ENCODE measurements around the gene VPS11.
A peak's percentile ranks its signal among the peaks of the same experiment; 100 is the strongest.
"Not testable (repeated sequence)": the region's sequence is repeated elsewhere in the genome, so short reads cannot be mapped to it uniquely, and the experiment has no call there.

The VPS11 gene

DNA sequence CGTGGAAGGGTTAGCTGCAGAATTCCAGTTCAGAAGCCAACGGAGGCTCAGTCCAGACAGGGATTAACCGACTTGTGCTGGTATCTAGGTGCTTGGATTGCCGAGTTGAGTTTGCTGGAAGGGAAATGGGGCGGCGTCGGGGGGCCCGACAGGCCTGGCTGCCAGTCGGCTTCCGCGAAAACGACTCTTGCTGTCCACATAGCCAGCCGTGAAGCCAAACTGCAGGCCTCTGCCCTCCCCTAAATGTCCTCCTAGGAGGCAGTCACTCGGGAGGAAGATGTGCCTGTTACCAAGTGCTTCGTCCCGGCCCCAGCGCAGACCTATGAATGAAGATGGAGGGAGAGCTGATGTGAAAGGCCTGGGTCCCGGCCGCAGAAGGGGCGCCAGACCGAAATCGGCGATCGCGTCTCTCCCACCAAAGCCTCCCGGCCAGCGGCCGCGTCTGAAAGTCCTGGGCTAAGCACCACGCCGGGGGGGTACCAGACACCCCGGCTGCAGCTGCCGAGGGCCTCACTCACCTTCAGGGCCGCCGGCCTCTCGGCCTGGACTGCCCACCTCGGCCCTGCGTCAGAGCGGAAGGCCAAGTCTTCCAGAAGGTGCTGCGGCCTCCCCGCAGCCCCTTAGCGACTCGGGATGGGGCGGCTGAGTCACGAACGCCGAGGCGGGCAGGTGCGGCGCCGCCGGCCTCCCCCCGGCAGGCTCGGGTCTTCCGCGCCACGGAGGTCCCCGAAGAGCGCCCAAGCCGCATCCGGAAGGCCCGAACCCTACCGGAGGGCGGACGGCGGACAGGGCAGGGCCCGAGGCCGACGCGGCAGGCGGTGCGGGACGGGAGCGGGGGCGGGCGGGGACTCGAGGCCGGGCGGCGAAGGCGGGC is 26.6 kb downstream of the VPS11 start:
- Mint-ChIP-seq H3K27me3 (ENCODE audit: low read depth) (peaks cover 3% of the 10 kb centered on the region), H3K9me3 (no peaks in the 10 kb centered on the region), H3K4me3 (peak overlapping the region; percentile 93), H3K36me3 (ENCODE audit: low read depth) (peaks cover 64% of the 10 kb centered on the region), H3K27ac (peak overlapping the region; percentile 94), H3K4me1 (ENCODE audit: low read depth) (peaks cover 37% of the 10 kb centered on the region)
- peak; percentile 46 for DNase-seq (ENCODE audit: low spot score)

- Mint-ChIP-seq H3K4me1 (ENCODE audit: low read depth) (peaks cover 38% of the 10 kb centered on the region), H3K27me3 (ENCODE audit: low read depth) (peaks cover 3% of the 10 kb centered on the region), H3K9me3 (no peaks in the 10 kb centered on the region), H3K36me3 (ENCODE audit: low read depth) (peaks cover 65% of the 10 kb centered on the region), H3K27ac (peak overlapping the region; percentile 94), H3K4me3 (peak overlapping the region; percentile 92)
- peak; percentile 76 for DNase-seq (ENCODE audit: low spot score)
Observed at GRCh38 chr11:119094816-119095065, 27.1 kb downstream of the VPS11 start.

- Mint-ChIP-seq H3K4me3 (peak overlapping the region; percentile 92), H3K27me3 (ENCODE audit: low read depth) (peaks cover 3% of the 10 kb centered on the region), H3K27ac (peak overlapping the region; percentile 94), H3K36me3 (ENCODE audit: low read depth) (peaks cover 69% of the 10 kb centered on the region), H3K9me3 (no peaks in the 10 kb centered on the region), H3K4me1 (ENCODE audit: low read depth) (peaks cover 42% of the 10 kb centered on the region)
- peak; percentile 100 for DNase-seq (ENCODE audit: low spot score)
Observed at GRCh38 chr11:119095066-119095880, 27.7 kb downstream of the VPS11 start.

- DNase-seq (ENCODE audit: low spot score) = no peak
- peak overlapping the region; percentile 83 for H3K27ac Mint-ChIP-seq
- H3K4me1 Mint-ChIP-seq (ENCODE audit: low read depth) = peaks cover 33% of the 10 kb centered on the region
- peaks cover 41% of the 10 kb centered on the region for H3K36me3 Mint-ChIP-seq (ENCODE audit: low read depth)
- peaks cover 3% of the 10 kb centered on the region for H3K27me3 Mint-ChIP-seq (ENCODE audit: low read depth)
- peak overlapping the region; percentile 93 for H3K4me3 Mint-ChIP-seq
- H3K9me3 Mint-ChIP-seq = no peaks in the 10 kb centered on the region
Observed at GRCh38 chr11:119099711-119100110, 32.1 kb downstream of the VPS11 start.

DNA sequence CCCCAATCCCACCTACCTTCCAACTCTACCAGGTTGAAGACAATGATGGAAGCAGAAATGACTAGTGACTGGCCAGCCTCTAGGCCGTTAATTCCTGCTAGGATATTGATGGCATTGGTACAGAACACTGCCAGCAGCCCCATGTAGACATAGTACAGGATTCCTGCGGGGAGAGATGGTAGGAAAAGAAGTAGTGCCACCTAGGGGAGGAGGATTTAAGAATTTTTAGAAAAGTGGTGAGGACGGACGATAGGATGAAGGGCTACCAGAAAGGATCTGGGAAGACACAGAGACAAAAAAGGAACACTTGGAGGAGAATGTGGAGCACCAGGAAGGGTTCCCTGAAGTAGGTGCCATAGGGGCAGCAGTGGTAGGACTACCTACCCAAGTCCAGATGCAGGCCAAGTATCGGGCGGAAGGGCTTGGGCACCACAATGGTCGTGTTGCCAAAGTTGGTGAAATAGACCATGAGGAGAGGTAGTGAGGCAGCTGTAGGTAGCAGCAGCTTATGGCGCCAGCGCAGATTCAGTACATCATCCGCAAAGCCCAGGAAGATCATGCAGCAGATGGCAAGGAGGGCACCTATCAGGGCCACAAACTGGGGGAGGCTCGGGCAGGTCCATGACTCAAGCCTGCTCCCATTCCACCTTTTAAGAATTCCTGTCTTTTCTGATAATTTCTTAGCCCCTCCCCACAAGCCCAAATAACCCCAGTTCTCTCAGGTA is 32.8 kb downstream of the VPS11 start:
- H3K4me3 Mint-ChIP-seq = peak overlapping the region; percentile 93
- peaks cover 1% of the 10 kb centered on the region for H3K27me3 Mint-ChIP-seq (ENCODE audit: low read depth)
- H3K4me1 Mint-ChIP-seq (ENCODE audit: low read depth) = peaks cover 34% of the 10 kb centered on the region
- no peaks in the 10 kb centered on the region for H3K9me3 Mint-ChIP-seq
- DNase-seq (ENCODE audit: low spot score) = no peak
- H3K27ac Mint-ChIP-seq = peak overlapping the region; percentile 97
- H3K36me3 Mint-ChIP-seq (ENCODE audit: low read depth) = peaks cover 34% of the 10 kb centered on the region

DNA sequence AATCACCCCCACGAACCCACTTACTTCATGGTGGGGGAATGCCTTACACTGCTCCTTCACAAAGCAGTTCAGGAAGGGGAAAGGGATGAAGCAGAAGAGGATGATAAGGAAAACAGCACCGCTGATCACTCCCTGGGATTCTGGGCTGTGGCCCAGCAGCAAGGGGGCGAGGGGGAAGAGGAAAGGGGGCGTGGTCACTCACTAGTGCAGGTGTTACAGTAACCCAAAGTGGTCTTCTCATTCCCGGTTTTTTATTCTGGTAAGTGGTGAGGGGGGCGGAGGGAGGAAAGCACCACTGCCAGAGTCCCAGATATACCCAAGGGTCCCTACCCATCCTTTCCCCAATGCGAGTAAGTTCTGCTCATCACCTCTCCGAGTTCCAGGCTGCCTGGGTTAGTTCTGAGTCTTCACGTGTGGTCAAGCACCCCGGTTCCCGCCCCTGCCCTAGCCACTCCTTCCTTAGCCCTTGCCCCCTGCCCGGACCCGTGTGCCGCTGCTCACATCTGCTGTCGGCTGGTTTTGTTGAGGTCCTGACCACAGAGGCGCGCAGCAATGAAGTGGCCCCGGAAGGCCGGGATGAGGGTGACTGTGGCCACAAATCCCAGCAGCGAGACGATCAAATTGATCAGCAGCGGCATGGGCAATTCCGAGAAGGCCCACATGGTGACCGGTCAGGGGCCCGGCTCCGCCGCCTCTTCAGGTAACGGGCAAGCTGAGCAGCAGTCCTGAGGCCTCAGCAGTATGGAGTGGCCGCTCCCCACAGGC is 33.6 kb downstream of the VPS11 start:
- no peak for DNase-seq (ENCODE audit: low spot score)
- Mint-ChIP-seq H3K4me3 (peak overlapping the region; percentile 93), H3K9me3 (no peaks in the 10 kb centered on the region), H3K27me3 (ENCODE audit: low read depth) (no peaks in the 10 kb centered on the region), H3K27ac (peak overlapping the region; percentile 97), H3K4me1 (ENCODE audit: low read depth) (peaks cover 30% of the 10 kb centered on the region), H3K36me3 (ENCODE audit: low read depth) (peaks cover 32% of the 10 kb centered on the region)

GRCh38 chr11:119101759-119102423 is 34.3 kb downstream of the VPS11 start, which contains the start of gene DPAGT1:
Gene DPAGT1 (minus strand): TSS chr11:119101853. CDS start chr11:119101655, 198 bp downstream.
- peak; percentile 85 for DNase-seq (ENCODE audit: low spot score)
- Mint-ChIP-seq H3K4me3 (peak within 1 kb of the TSS; percentile 93), H3K9me3 (no peaks in the 10 kb centered on the region), H3K4me1 (ENCODE audit: low read depth) (peaks cover 36% of the 10 kb centered on the region), H3K27ac (peak within 1 kb of the TSS; percentile 97), H3K27me3 (ENCODE audit: low read depth) (no peaks in the 10 kb centered on the region), H3K36me3 (ENCODE audit: low read depth) (peaks cover 26% of the 10 kb centered on the region)

GRCh38 chr11:119103161-119103664 is 35.6 kb downstream of the VPS11 start:
- H3K27me3 Mint-ChIP-seq (ENCODE audit: low read depth); H3K9me3 Mint-ChIP-seq; DNase-seq (ENCODE audit: low spot score); H3K27ac Mint-ChIP-seq: not testable (repeated sequence)
- peaks cover 37% of the 10 kb centered on the region for H3K4me1 Mint-ChIP-seq (ENCODE audit: low read depth)
- peak overlapping the region; percentile 93 for H3K4me3 Mint-ChIP-seq
- H3K36me3 Mint-ChIP-seq (ENCODE audit: low read depth) = peaks cover 15% of the 10 kb centered on the region

DNA sequence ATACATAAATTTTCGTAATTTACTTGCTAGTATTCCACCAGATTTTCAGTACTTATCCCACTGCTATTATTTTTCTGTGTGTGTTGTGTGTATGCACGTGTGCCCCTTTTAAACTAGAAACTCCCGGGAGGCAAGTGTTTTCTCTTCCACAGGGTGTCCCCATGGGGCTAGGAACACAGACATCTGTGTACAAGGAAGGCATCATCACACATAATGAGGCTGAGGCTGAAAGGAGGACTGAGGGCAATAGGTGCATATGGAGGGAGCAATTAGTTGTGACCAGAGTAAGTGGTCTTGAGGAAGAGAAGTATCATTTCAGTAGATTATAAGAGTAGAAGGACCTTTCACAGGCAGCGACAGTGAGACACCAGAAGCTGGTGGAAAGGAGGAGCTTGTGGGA is 36.2 kb downstream of the VPS11 start:
- Mint-ChIP-seq H3K9me3 (no peaks in the 10 kb centered on the region), H3K27me3 (ENCODE audit: low read depth) (no peaks in the 10 kb centered on the region), H3K4me3 (peak overlapping the region; percentile 60), H3K4me1 (ENCODE audit: low read depth) (peaks cover 39% of the 10 kb centered on the region), H3K36me3 (ENCODE audit: low read depth) (peaks cover 13% of the 10 kb centered on the region), H3K27ac (peak overlapping the region; percentile 70)
- no peak for DNase-seq (ENCODE audit: low spot score)

DNA sequence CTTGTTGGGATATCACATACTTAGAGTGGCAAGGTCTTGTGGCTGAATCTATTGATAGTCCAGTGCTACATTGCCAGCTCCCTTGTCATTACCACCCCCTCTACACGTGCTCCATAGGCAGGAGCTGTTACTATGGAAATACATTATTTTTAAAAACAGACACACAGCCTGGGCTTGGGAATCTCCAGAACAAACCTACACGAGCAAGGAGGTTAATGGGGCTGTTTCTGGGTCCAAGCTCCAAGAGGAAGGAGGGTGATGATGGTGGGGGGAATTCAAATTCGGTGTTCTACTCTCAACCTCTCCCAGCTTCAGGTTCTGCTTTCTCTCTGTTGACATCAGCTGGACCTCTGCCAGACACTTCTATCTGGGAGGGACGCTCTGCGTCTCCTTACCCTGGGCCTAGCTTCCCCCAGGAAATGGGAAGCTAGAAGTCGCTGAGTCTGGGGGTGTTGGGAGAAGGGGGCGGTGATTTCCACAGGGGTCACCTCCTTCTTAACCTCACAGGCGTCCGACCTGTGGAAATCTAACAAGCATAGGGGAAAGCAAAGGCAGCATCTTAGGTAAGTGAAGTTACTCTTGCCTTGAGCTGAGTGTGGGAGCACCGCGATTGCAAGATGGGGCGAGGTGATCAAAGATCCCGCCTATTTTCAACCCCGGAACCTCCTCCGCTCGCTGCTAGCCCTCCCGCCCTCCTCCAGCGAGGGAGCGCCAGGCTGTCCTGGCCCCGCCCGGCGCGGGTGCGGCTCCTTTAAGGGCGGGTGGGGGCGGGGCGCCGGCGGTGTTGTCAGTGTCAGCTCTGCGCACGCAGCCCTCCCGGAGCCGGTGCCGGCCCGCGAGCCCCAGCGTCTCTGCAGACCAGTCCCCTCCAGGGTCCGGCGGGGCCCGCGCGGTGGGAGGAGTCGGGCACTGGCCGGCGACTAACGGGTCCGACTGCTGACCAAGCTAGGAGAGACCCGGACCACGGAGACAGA is 39.2 kb downstream of the VPS11 start, which contains the start of gene C2CD2L:
Gene C2CD2L, plus strand, starts transcription at position 781 of the 974 bp plus-strand sequence. CDS start 398 bp downstream, outside the sequence.
- Mint-ChIP-seq H3K27ac (peak within 1 kb of the TSS; percentile 91), H3K9me3 (no peaks in the 10 kb centered on the region), H3K4me1 (ENCODE audit: low read depth) (peaks cover 37% of the 10 kb centered on the region), H3K4me3 (peak within 1 kb of the TSS; percentile 95), H3K27me3 (ENCODE audit: low read depth) (no peaks in the 10 kb centered on the region), H3K36me3 (ENCODE audit: low read depth) (peaks cover 26% of the 10 kb centered on the region)
- DNase-seq (ENCODE audit: low spot score) = peak; percentile 90

DNA sequence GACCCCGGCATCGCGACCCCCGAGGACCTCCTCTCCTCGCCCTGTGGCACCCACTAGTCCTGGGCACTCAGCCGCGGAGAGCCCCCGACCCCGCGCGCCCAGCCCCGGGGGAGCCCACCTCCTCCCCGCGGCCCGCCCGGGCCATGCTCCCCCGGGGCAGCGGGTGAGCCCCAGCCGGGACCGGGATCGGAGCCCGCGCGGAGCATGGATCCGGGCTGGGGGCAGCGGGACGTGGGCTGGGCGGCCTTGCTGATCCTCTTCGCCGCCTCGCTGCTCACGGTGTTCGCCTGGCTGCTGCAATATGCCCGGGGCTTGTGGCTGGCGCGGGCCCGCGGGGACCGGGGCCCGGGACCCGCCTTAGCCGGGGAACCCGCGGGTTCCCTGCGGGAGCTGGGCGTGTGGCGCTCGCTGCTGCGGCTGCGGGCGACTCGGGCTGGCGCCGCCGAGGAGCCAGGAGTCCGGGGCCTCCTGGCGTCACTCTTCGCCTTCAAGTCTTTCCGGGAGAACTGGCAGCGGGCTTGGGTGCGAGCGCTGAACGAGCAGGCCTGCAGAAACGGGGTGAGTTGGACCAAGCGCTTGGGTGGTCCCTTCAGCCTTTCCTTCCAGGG is 40.0 kb downstream of the VPS11 start:
- Mint-ChIP-seq H3K4me3 (peak overlapping the region; percentile 95), H3K4me1 (ENCODE audit: low read depth) (peaks cover 37% of the 10 kb centered on the region), H3K27me3 (ENCODE audit: low read depth) (no peaks in the 10 kb centered on the region), H3K27ac (peak overlapping the region; percentile 75), H3K9me3 (no peaks in the 10 kb centered on the region), H3K36me3 (ENCODE audit: low read depth) (peaks cover 29% of the 10 kb centered on the region)
- no peak for DNase-seq (ENCODE audit: low spot score)

Data from T-helper 2 cell treated with Interferon-gamma antibody and Interleukin-4, amounts not matched to agents 5 μg/mL and 100 μg/mL, for 36 hours (primary cell).